Thyroid gland (tissue), 4 donors: ENCODE data around the gene C19orf73. TPM values are rescaled to one million over a fixed set of nuclear protein-coding genes. Genes with fewer than 3 reads are reported as not detected.
A peak's percentile ranks its signal among the peaks of the same experiment; 100 is the strongest.

Source experiments
- DNase-seq, 2 donors: peaks; one replicate each; pipeline ENCODE4 v3.0.0-alpha.2; 2019
- H3K27ac ChIP-seq, 3 donors: fragments of 200-600 bp; sonication (generic); 1 replicate in 2 of 3; 2 replicates in 1 of 3; pipeline ENCODE4 v1.5.1; 2016 to 2019; ENCODE audit warnings: mild to moderate bottlenecking in 1 of 3, moderate library complexity in 1 of 3
- H3K27me3 ChIP-seq: fragments of 200-600 bp; sonication (generic); one replicate; pipeline ENCODE4 v1.5.1; 2019
- H3K36me3 ChIP-seq, 2 donors: fragments of 200-600 bp; sonication (generic); one replicate each; pipeline ENCODE4 v1.5.1; 2016 to 2019
- H3K4me1 ChIP-seq, 2 donors: fragments of 200-600 bp; sonication (generic); one replicate each; pipeline ENCODE4 v1.5.1; 2017 to 2019
- H3K4me3 ChIP-seq, 3 donors: fragments of 200-600 bp; sonication (generic); replicated peaks in 1 of 3; 1 replicate in 2 of 3; 2 replicates in 1 of 3; pipeline ENCODE4 v1.5.1; 2016; ENCODE audit warnings: mild to moderate bottlenecking in 1 of 3
- H3K9me3 ChIP-seq: fragments of 200-600 bp; sonication (generic); one replicate; pipeline ENCODE4 v1.5.1; 2017
- POLR2A ChIP-seq, 2 donors: fragments of 450-650 bp; IDR thresholded peaks; one replicate each; pipeline ENCODE4 v1.6.1; 2017; ENCODE audit warnings: antibody characterized with exemption in 2 of 2, mild to moderate bottlenecking in 2 of 2, moderate library complexity in 1 of 2
- WGBS, 2 donors: methylation state at CpG; one replicate each; pipeline ENCODE4 v1.1.5; 2017; 5-methylcytosine and 5-hydroxymethylcytosine counted together
- intact Hi-C: fragments of 100-400 bp; cut with DNase I; formaldehyde crosslinking; loops from one replicate; pipeline ENCODE4 v1.15.1; 2023
- total RNA-seq, 4 donors: library from RNA; depleted of rRNA; stranded (reverse); fragments of >200 nt; gene quantifications; one replicate each; pipeline ENCODE4 v1.2.3, GENCODE V29; 2016
- TF ChIP-seq, protein P1 (sequence below), 6 experiments: fragments of 200-600 bp in 3 of 6; fragments of 450-650 bp in 3 of 6; sonication (generic) in 3 of 6; IDR thresholded peaks; one replicate each; pipeline ENCODE4 v1.5.1; 2016 to 2019; ENCODE audit warnings: antibody characterized with exemption in 6 of 6, mild to moderate bottlenecking in 2 of 6, inconsistent platforms in 1 of 6, moderate library complexity in 1 of 6

The C19orf73 gene, protein sequence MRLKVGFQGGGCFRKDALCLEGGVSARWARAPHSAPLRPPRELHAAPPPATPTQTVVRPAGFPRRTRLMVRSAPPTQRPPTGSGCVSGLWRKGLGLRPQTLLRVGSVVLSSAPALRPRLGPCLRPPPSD
- total RNA-seq: 10 to 100 TPM in 1 of 4 donors, 1 to 10 TPM in 3; 1.7 to 13.4 (median 6.1) TPM

DNA sequence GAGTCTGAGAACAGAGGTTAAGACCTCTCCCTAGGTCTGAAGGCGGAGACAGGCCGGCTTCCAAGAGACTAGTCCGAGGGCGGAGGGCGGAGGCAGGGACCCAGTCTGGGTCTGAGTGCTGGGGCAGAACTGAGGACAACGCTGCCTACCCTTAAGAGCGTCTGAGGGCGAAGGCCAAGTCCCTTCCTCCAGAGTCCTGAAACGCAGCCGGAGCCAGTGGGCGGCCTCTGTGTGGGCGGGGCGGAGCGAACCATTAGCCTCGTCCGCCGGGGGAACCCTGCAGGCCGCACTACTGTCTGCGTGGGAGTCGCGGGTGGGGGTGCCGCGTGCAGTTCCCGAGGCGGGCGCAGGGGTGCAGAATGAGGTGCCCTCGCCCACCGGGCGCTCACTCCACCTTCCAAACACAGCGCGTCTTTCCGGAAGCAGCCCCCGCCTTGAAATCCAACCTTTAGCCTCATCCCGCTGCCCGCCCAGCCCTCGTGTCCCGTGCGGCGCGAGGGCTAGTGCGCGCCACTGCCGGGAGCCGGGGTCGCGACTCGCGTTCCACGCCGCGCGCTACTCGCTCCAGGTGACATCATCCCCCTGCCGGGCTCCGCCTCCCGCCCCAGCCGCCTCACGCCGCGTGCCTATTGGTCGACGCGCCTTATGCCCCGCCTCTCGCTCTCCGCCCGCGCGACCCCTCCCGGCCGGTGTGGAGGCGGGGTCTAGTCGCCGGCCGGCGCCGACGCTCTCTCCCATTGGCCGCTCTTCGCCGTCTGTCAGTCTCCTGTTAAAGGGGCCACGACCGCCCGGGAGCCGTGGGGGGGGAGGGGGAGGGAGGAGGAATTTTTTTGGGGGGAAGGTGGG, at the start of gene C19orf73:
C19orf73 (minus strand) TSS at position 579 of the 846 bp plus-strand sequence; CDS start at position 458, 121 bp downstream.
- WGBS, 2 donors: 2 to 16% methylated on average over 5 to 9 of the region's 85 CpGs
- Histone ChIP-seq H3K27me3 (no peaks in the 10 kb centered on the region), H3K27ac (peak within 1 kb of the TSS; percentile 93 to 98 (median 95)), H3K4me1 (peaks cover 21 to 25% of the 10 kb centered on the region in 2 donors), H3K4me3 (peak within 1 kb of the TSS; percentile 20 to 49 (median 21)), H3K36me3 (no peaks in the 10 kb centered on the region), H3K9me3 (no peaks in the 10 kb centered on the region)
- TF ChIP-seq, protein P1, sequence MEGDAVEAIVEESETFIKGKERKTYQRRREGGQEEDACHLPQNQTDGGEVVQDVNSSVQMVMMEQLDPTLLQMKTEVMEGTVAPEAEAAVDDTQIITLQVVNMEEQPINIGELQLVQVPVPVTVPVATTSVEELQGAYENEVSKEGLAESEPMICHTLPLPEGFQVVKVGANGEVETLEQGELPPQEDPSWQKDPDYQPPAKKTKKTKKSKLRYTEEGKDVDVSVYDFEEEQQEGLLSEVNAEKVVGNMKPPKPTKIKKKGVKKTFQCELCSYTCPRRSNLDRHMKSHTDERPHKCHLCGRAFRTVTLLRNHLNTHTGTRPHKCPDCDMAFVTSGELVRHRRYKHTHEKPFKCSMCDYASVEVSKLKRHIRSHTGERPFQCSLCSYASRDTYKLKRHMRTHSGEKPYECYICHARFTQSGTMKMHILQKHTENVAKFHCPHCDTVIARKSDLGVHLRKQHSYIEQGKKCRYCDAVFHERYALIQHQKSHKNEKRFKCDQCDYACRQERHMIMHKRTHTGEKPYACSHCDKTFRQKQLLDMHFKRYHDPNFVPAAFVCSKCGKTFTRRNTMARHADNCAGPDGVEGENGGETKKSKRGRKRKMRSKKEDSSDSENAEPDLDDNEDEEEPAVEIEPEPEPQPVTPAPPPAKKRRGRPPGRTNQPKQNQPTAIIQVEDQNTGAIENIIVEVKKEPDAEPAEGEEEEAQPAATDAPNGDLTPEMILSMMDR (IDR thresholded peaks at IDR 0.05): peak in 2 of 6 experiments; percentile 15 to 34
- peak in 1 of 2 donors; percentile 77 for TF ChIP-seq POLR2A (IDR thresholded peaks at IDR 0.05)
- intact Hi-C loops: loop anchor here (5.0 kb wide), 1 partner anchor 34 kb away; no protein-coding TSS in a partner anchor
- DNase-seq: peak; percentile 94

DNA sequence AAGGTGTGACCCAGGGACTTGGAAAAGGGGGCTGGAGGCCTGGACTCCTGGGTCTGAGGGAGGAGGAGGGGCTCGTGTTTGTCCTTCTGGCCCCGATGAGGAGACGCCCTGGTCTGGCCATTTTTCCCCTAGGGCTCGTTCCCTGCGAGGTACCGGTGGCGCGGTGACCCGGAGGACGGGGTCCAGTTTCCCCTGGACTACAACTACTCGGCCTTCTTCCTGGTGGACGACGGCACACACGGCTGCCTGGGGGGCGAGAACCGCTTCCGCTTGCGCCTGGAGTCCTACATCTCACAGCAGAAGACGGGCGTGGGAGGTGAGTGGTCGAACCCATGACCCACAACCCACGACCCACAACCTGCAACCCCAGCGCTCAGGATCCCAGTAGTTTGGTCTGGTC, 49.5 kb upstream of the C19orf73 start:
- no peak for DNase-seq
- Histone ChIP-seq H3K36me3 (peaks cover 21 to 30% of the 10 kb centered on the region in 2 donors), H3K4me3 (no peak overlapping the region), H3K27ac (no peak overlapping the region), H3K4me1 (peaks cover 6 to 17% of the 10 kb centered on the region in 2 donors), H3K9me3 (no peaks in the 10 kb centered on the region), H3K27me3 (no peaks in the 10 kb centered on the region)
- intact Hi-C loops: no loop called here
- 96% methylated on average over 20 to 23 of the region's 23 CpGs for WGBS, 2 donors
- TF ChIP-seq, protein P1 (IDR thresholded peaks at IDR 0.05): no peak
- TF ChIP-seq POLR2A (IDR thresholded peaks at IDR 0.05): no peak

DNA sequence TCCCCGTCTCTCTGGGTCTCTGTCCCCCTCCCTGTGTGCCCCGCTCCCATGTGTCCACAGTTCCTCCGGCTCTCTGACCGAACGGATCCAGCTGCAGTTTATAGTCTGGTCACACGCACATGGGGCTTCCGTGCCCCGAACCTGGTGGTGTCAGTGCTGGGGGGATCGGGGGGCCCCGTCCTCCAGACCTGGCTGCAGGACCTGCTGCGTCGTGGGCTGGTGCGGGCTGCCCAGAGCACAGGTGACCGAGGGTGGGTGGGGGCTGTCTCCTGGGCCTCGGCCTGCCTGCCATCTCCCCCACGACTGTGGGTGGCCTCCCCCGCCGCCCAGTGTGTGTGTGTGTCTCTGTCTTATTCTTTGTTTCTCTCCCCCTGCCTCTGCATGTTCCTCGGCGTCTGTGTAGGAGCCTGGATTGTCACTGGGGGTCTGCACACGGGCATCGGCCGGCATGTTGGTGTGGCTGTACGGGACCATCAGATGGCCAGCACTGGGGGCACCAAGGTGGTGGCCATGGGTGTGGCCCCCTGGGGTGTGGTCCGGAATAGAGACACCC, 49.0 kb upstream of the C19orf73 start:
- H3K36me3 ChIP-seq: peaks cover 17 to 27% of the 10 kb centered on the region in 2 donors
- no peaks in the 10 kb centered on the region for H3K27me3 ChIP-seq
- 90 to 97% methylated on average over 18 to 25 of the region's 25 CpGs for WGBS, 2 donors
- intact Hi-C loops: no loop called here
- no peak overlapping the region for H3K4me3 ChIP-seq
- H3K9me3 ChIP-seq: no peaks in the 10 kb centered on the region
- H3K27ac ChIP-seq: no peak overlapping the region
- peaks cover 6 to 17% of the 10 kb centered on the region in 2 donors for H3K4me1 ChIP-seq
- no peak for DNase-seq
- TF ChIP-seq POLR2A (IDR thresholded peaks at IDR 0.05): no peak
- TF ChIP-seq, protein P1 (IDR thresholded peaks at IDR 0.05): no peak

DNA sequence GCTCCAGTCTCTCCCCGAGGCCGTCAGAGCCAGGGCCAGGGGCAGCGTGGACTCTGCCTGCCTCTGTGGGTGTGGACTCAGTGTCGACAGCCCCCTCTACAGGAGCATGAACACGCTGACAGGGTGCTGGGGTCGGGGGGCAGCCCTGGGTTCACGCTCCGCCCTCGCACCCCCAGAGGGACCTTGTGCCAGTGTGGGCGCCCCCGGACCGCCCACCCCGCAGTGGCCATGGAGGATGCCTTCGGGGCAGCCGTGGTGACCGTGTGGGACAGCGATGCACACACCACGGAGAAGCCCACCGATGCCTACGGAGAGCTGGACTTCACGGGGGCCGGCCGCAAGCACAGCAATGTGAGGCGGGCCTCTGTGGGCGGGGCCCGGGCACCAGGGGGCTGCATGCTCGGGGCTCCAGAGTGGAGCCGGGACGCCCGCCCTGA, 46.9 kb upstream of the C19orf73 start:
- no peak for DNase-seq
- intact Hi-C loops: no loop called here
- WGBS, 2 donors: 50 to 57% methylated on average over 12 to 21 of the region's 30 CpGs

More for the DNA sequence above, 46.9 kb upstream of the C19orf73 start:
- Histone ChIP-seq H3K9me3 (no peaks in the 10 kb centered on the region), H3K36me3 (peaks cover 0 to 7% of the 10 kb centered on the region in 2 donors), H3K4me1 (peaks cover 12 to 29% of the 10 kb centered on the region in 2 donors), H3K4me3 (no peak overlapping the region), H3K27ac (peak overlapping the region; percentile 51 to 88 (median 72)), H3K27me3 (no peaks in the 10 kb centered on the region)
- TF ChIP-seq, protein P1 (IDR thresholded peaks at IDR 0.05): no peak
- TF ChIP-seq POLR2A (IDR thresholded peaks at IDR 0.05): no peak
